H1 (cell line): ENCODE results near the gene SUMF1. TPM values are rescaled to one million over a fixed set of nuclear protein-coding genes. Genes with fewer than 3 reads are reported as not detected.

ENCODE experiments used
- CHD7 ChIP-seq: fragments of 300-600 bp; sonication (generic); IDR thresholded peaks from 2 replicates; pipeline ENCODE4 v1.7.1; 2012; ENCODE audit warnings: low read length, moderate library complexity, mild to moderate bottlenecking, inconsistent platforms; ENCODE audit not compliant: insufficient replicate concordance
- polyA plus RNA-seq, 7 experiments: library from polyadenylated mRNA; depleted of rRNA in 3 of 7; stranded (reverse) in 5 of 7; unstranded in 2 of 7; fragments of >200 nt in 5 of 7; fragments of 200-250 nt in 2 of 7; gene quantifications; 1 replicate in 5 of 7; 2 replicates in 1 of 7; 4 replicates in 1 of 7; pipeline versions ENCODE4 v1.2.1 to v1.2.3, GENCODE V29; 2011 to 2013; ENCODE audit warnings: missing spikeins in 2 of 7, mixed read lengths in 2 of 7
- total RNA-seq: library from RNA; stranded (reverse); fragmentation: NEBNext Ultra II Directional; extraction: Animal tissue kit (Norgen Biotek cat#: 25700); gene quantifications from 2 replicates; pipeline ENCODE4 v1.2.1, GENCODE V29; 2021

SUMF1 gene
- total and polyA plus RNA-seq, 2 of the 8 experiments (the other 6 are each of a cell fraction or from before 2014, with no cell fraction given) = 12.5 to 15.0 TPM

DNA sequence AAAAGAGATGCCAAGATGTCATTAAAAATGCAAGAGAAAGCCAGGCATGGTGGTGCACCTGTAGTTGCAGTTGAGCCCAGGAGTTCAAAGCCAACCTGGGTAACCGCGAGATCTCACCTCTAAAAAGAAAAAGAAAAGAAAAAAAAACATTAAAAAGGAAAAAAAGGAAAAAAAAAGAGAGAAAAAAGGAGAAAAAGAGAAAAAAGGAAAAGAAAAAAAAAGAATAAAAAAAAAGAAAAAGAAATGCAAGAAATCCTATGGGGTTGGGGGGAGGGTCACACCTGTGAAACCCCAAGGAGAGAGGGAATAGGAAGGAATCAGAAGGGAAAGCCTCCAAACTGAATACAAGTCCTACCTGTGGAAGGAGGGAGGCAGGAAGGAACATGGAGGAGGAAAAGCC lies 5.2 kb upstream of the SUMF1 start (continued):
- no peak for TF ChIP-seq CHD7
